Globus pallidus (tissue), 1 donor: ENCODE results near the gene MEIS1.

Source experiments
- DNase-seq: peaks from one replicate; pipeline ENCODE4 v3.0.0-alpha.2; 2015; ENCODE audit warnings: low spot score

Gene MEIS1

GRCh38 chr2:66431846-66432587, 2.9 kb upstream of the MEIS1 start:
- DNase-seq = no peak

GRCh38 chr2:66432801-66433694, 1.9 kb upstream of the MEIS1 start:
- peak; percentile 94 for DNase-seq

GRCh38 chr2:66433695-66433944, 1.3 kb upstream of the MEIS1 start:
- DNase-seq = no peak

GRCh38 chr2:66433945-66434678, 813 bp upstream of the MEIS1 start:
- peak; percentile 75 for DNase-seq

- no peak for DNase-seq
Observed at GRCh38 chr2:66435549-66435875, 587 bp downstream of the MEIS1 start.

GRCh38 chr2:66435963-66436362, 1.0 kb downstream of the MEIS1 start:
- no peak for DNase-seq

- peak; percentile 47 for DNase-seq
Observed at GRCh38 chr2:66436581-66437001, 1.7 kb downstream of the MEIS1 start.

GRCh38 chr2:66437109-66437690, 2.3 kb downstream of the MEIS1 start:
- DNase-seq = peak; percentile 55

GRCh38 chr2:66437691-66438497, 3.0 kb downstream of the MEIS1 start:
- peak; percentile 67 for DNase-seq

GRCh38 chr2:66438498-66438833, 3.5 kb downstream of the MEIS1 start:
- DNase-seq = no peak

- DNase-seq = no peak
Observed at GRCh38 chr2:66438891-66439811, 4.2 kb downstream of the MEIS1 start.

GRCh38 chr2:66439812-66440542, 5.1 kb downstream of the MEIS1 start:
- DNase-seq = peak; percentile 58

- DNase-seq = no peak
Observed at GRCh38 chr2:66440708-66441497, 6.0 kb downstream of the MEIS1 start.

GRCh38 chr2:66441581-66442320, 6.8 kb downstream of the MEIS1 start:
- DNase-seq = no peak

- no peak for DNase-seq
Observed at GRCh38 chr2:66442516-66443185, 7.7 kb downstream of the MEIS1 start.

- no peak for DNase-seq
Observed at GRCh38 chr2:66443186-66443978, 8.5 kb downstream of the MEIS1 start.
